Measurements from ENCODE around the gene ECHDC3.

Gene ECHDC3

DNA sequence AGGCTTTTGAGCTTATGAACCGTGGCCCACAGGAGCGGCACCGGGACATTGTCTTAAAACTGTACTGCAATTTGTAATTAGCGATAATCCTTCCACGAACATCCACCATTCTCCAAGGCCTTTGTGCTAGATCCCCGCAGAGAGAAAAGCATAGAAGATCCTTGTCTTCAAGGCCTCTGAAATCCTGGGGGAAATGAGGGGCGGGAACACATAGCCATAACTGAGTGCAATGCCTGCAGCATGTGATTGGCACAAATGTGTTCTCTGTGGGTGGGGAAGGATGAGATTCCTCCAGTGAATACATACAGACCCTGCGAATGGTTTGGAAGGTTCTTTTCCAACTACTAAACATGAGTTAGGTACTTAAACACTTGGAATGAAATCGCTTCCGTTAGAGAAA lies 55.1 kb downstream of the ECHDC3 start:
- H3K9me3 Mint-ChIP-seq: no peaks in the 10 kb centered on the region
- H3K27ac Mint-ChIP-seq: no peak overlapping the region
- ATAC-seq (no peak), DNase-seq (no peak)
- no peaks in the 10 kb centered on the region for H3K4me1 Mint-ChIP-seq
- peaks cover 2% of the 10 kb centered on the region for H3K27me3 Mint-ChIP-seq
- no peaks in the 10 kb centered on the region for H3K36me3 Mint-ChIP-seq (ENCODE audit: low read depth)
- H3K4me3 Mint-ChIP-seq: no peak overlapping the region

DNA sequence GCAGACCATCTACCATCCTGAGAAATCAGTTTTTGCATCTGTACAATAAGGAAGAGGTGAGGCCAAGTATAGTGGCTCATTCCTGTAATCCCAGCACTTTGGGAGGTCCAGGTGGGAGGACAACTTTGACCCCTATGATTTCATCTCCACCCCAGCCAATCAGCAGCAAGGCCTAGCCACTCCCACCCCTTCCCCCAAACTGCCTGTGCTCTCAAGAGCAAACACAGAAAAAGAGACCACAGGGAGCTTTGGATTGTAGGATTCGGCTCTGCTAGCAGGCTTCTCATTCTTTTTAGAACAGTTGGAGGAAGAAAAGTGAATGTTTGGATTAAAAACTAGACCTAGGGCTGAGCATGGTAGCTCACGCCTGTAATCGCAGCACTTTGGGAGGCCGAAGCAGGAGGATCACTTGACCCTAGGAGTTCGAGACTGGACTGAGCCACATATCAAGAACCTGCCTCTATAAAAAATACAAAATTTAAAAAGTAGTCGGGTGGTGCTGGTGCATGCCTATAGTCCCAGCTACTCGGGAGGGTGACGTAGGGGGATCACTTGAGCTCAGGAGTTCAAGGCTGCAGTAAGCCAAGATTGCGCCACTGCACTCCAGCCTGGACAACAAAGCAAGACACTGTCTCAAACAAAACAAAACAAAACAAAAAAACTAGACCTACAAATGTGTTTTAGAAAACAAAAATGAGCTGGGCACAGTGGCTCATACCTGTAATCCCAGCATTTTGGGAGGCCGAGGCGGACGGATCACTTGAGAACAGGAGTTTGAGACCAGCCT lies 55.9 kb downstream of the ECHDC3 start:
- peaks cover 2% of the 10 kb centered on the region for H3K27me3 Mint-ChIP-seq
- no peak overlapping the region for H3K27ac Mint-ChIP-seq

DNA sequence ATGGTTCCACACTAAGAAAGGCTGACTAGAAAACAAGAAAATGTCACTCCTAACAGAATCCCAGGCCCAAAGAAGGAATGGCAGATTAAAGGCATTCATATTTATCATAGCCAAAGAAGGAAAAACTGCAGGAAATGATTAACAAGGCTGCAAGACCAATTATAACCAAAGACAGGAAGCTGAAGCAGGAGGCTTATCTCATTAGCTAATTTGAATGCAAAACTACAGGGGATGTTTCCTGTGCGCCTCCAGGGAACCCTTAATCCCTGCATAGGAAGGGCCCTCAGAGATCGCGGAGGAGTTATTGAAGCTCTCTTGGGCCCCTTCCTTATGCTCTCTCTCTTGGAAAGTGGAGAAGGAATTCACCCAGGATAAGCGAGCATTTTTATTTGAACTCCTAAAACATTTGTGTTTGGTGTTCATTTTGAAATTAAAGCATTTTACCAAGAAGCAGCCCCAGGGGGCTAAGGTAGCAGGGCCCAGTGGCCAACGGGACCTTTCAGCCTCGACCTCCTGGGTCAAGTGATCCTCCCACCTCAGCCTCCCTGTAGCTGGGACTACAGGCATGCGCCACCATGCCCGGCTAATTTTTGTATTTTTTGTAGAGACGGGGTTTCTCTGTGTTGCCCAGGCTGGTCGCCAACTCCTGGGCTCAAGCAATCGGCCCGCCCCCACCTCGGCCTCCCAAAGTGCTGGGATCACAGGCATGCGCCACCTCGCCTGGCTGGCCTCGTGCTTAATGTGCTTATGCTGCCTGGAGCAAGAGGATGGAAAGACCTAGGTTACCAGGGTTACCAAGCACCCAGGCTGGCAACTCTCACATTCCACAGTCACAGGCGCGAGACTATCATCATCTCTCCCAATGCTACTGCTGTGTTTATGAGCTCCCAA lies 56.9 kb downstream of the ECHDC3 start:
- no peaks in the 10 kb centered on the region for H3K36me3 Mint-ChIP-seq (ENCODE audit: low read depth)
- no peak overlapping the region for H3K27ac Mint-ChIP-seq
- no peaks in the 10 kb centered on the region for H3K4me1 Mint-ChIP-seq
- ATAC-seq (no peak), DNase-seq (no peak)
- no peaks in the 10 kb centered on the region for H3K9me3 Mint-ChIP-seq
- H3K27me3 Mint-ChIP-seq: peaks cover 2% of the 10 kb centered on the region
- no peak overlapping the region for H3K4me3 Mint-ChIP-seq

More for the DNA sequence above, 55.9 kb downstream of the ECHDC3 start:
- no peak overlapping the region for H3K4me3 Mint-ChIP-seq
- H3K9me3 Mint-ChIP-seq: no peaks in the 10 kb centered on the region
- ATAC-seq (no peak), DNase-seq (no peak)
- H3K36me3 Mint-ChIP-seq (ENCODE audit: low read depth): no peaks in the 10 kb centered on the region
- H3K4me1 Mint-ChIP-seq: no peaks in the 10 kb centered on the region

DNA sequence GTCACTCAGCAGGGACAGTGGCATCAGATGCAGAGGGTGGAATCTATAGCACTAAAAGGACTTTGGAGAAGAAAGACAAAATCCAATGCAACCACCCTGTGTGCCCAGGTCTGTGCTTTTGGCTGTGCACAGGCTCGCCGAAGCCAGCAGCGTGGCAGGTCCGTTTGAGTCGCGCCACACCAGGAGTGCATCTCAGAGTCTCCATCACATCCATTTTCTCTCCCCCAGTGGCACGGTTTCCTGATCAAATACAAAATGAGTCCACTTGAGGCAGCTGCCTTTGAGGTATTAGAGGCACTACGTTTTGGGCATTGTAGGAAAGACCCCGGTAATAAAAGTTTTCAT lies 57.5 kb downstream of the ECHDC3 start:
- no peak for DNase-seq
- no peak for ATAC-seq
- Mint-ChIP-seq H3K4me3 (no peak overlapping the region), H3K9me3 (no peaks in the 10 kb centered on the region), H3K27ac (no peak overlapping the region), H3K27me3 (peaks cover 2% of the 10 kb centered on the region), H3K36me3 (ENCODE audit: low read depth) (no peaks in the 10 kb centered on the region), H3K4me1 (no peaks in the 10 kb centered on the region)

DNA sequence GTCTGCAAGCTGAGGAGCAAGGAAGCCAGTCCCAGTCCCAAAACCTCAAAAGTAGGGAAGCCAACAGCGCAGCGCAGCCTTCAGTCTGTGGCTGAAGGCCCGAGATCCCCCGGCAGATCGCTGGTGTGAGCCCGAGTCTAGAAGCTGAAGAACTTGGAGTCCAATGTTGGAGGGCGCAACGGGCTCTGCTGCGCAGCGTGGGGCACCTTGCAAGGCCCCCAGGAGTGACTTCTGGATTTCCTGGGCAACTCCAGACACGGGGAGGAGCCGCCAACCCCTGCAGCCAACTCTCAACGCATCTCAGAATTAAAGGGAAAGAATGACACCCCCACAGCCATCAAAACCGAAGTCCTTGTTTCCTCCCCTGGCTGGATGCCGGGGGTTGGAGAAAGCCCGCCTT lies 62.2 kb downstream of the ECHDC3 start:
- no peaks in the 10 kb centered on the region for H3K9me3 Mint-ChIP-seq
- no peaks in the 10 kb centered on the region for H3K4me1 Mint-ChIP-seq
- no peak overlapping the region for H3K4me3 Mint-ChIP-seq
- no peaks in the 10 kb centered on the region for H3K36me3 Mint-ChIP-seq (ENCODE audit: low read depth)
- DNase-seq: no peak
- no peak for ATAC-seq
- H3K27me3 Mint-ChIP-seq: peaks cover 5% of the 10 kb centered on the region
- no peak overlapping the region for H3K27ac Mint-ChIP-seq

DNA sequence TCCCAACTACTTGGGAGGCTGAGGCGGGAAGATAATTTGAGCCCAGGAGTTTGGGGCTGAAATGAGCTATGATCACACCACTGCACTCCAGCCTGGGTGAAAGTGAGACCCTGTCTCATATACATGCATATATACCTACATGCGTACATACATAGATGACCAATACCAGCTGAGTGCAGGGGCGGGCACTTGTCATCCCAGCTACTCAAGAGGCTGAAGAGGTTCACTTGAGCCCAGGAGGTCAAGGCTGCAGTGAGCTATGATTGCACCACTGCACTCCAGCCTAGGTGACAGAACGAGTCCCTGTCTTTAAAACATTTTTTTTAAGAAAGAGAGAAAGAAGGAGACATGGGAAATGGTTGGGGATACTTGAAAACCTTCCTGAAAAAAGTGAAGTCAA lies 63.6 kb downstream of the ECHDC3 start:
- Mint-ChIP-seq H3K4me3 (no peak overlapping the region), H3K4me1 (no peaks in the 10 kb centered on the region), H3K9me3 (no peaks in the 10 kb centered on the region), H3K36me3 (ENCODE audit: low read depth) (no peaks in the 10 kb centered on the region), H3K27me3 (peaks cover 5% of the 10 kb centered on the region), H3K27ac (no peak overlapping the region)
- no peak for DNase-seq
- no peak for ATAC-seq

DNA sequence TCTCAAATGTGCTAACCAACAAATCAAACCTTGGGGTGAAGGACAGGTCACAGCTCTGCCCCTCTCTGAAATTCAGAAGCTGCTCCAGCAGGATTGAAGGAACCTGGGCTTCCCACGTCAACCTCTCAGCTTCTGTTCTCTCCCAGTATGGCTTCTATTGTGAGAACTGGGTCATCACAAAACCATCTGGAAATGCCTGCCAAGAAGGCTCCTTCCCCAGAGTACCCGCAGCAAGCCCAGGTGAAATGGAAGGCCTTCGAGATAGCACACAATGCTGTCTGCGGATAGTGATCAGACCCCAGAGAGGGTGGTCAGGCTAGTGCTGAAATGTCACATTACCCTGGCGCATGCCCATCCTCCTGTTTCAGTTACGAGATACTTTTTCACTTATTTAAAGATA lies 64.5 kb downstream of the ECHDC3 start:
- H3K27me3 Mint-ChIP-seq: peaks cover 4% of the 10 kb centered on the region
- ATAC-seq (no peak), DNase-seq (no peak)
- no peak overlapping the region for H3K4me3 Mint-ChIP-seq
- no peaks in the 10 kb centered on the region for H3K4me1 Mint-ChIP-seq
- no peaks in the 10 kb centered on the region for H3K36me3 Mint-ChIP-seq (ENCODE audit: low read depth)
- H3K9me3 Mint-ChIP-seq: no peaks in the 10 kb centered on the region
- H3K27ac Mint-ChIP-seq: no peak overlapping the region

DNA sequence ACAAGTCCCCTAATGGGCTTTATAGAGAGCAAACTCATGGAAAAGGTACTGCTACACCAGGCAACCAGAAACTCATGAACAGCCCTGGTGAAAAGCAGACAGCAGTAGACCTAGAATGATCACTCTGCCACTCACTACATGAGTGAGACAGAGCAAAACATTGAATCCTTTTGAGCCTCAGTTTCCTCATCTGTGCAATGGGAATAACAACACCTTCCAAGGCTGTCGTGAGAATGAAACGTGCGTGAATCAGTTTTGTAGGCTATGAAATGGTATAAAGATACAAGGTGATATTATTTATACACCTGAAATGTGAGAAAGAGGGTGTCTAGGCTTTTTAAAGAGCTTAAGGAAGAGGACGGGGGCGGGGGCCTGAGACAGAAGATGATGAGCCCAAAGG lies 66.6 kb downstream of the ECHDC3 start:
- Mint-ChIP-seq H3K9me3 (no peaks in the 10 kb centered on the region), H3K36me3 (ENCODE audit: low read depth) (no peaks in the 10 kb centered on the region), H3K27me3 (peaks cover 3% of the 10 kb centered on the region), H3K4me3 (no peak overlapping the region), H3K27ac (no peak overlapping the region), H3K4me1 (no peaks in the 10 kb centered on the region)
- DNase-seq (no peak), ATAC-seq (no peak)

DNA sequence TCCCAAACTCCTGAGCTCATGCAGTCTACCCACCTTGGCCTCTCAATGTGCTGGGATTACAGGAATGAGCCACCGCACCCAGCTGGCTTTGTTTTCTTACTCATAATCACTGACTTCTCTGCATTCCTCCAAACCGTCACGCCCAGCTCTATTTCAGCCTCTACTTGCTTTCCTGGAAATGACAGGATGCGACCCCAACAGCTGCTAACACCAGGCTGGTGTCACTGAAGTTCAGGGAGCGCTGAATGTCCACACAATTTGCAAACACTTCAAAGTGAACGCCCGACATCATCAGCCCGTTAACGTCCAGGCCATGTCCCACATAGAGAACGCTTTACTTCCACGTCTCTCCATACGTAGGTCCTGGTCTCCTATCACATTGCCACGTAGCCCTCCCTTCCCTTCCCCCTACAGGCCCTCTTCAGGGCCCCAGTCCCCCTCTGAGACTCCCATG lies 68.2 kb downstream of the ECHDC3 start:
- H3K27me3 Mint-ChIP-seq: peaks cover 3% of the 10 kb centered on the region
- no peak for DNase-seq
- H3K4me3 Mint-ChIP-seq: no peak overlapping the region
- H3K27ac Mint-ChIP-seq: no peak overlapping the region
- H3K9me3 Mint-ChIP-seq: no peaks in the 10 kb centered on the region
- H3K36me3 Mint-ChIP-seq (ENCODE audit: low read depth): no peaks in the 10 kb centered on the region
- H3K4me1 Mint-ChIP-seq: no peaks in the 10 kb centered on the region
- no peak for ATAC-seq

DNA sequence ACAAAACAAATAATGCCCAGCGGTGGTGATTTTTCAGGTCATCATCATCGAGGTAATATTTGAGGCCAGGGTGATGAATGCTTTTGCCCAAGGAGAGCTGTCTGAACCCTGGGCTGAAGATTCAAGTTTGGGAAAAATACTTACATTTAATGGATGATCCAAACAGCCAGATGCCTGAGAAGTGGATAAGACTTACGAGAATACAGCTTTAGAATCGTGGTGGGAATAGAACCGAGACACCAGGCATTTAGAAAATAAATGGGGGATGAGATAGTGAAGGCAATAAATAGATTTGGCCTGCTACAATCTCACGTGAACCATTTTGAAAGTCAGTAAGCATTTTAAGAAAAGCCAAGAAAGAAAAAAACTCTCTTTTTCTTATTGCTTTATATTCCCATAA lies 68.8 kb downstream of the ECHDC3 start:
- Mint-ChIP-seq H3K27me3 (peaks cover 3% of the 10 kb centered on the region), H3K27ac (no peak overlapping the region), H3K4me3 (no peak overlapping the region), H3K36me3 (ENCODE audit: low read depth) (no peaks in the 10 kb centered on the region), H3K4me1 (no peaks in the 10 kb centered on the region), H3K9me3 (no peaks in the 10 kb centered on the region)
- ATAC-seq (no peak), DNase-seq (no peak)

DNA sequence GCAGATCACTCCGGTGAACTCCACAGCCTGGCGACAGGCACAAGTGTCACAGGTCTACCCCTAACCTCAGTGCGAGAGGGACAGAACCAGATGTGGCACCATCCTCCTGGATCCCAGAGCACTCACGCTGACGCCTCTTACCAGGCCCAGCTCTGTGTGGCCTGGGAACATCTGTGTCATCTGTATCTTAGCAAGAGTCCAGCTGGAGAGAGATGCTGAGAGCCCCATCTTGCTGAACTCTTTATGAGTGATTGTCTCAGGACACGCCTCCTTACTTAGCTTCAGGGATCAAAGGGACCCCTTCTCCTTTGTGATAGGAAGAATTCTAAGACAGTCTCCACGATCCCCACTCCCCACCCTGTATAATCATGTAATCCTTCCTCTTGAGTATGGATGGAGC lies 71.0 kb downstream of the ECHDC3 start:
- peaks cover 2% of the 10 kb centered on the region for H3K27me3 Mint-ChIP-seq
- no peaks in the 10 kb centered on the region for H3K9me3 Mint-ChIP-seq
- ATAC-seq (no peak), DNase-seq (no peak)
- no peaks in the 10 kb centered on the region for H3K4me1 Mint-ChIP-seq
- no peak overlapping the region for H3K4me3 Mint-ChIP-seq
- no peaks in the 10 kb centered on the region for H3K36me3 Mint-ChIP-seq (ENCODE audit: low read depth)
- H3K27ac Mint-ChIP-seq: no peak overlapping the region
